HepG2 (cell line): Measurements from ENCODE around the gene PLEKHA6. TPM values are rescaled to one million over a fixed set of nuclear protein-coding genes. Genes with fewer than 3 reads are reported as not detected.

ENCODE experiments used
- ATAC-seq: fragments of 200-7000 bp; cut with Tn5 transposase; 3 replicates; pipeline ENCODE4 v1.9.1; 2020; ENCODE audit warnings: mild to moderate bottlenecking, moderate library complexity
- BruUV-seq: library from RNA; stranded (reverse); fragments of 400-500 nt; replicated peaks from 2 replicates; lab custom pipeline; 2021; lab: Mats Ljungman, UMichigan
- CTCF ChIA-PET: fragments of 300-600 bp; formaldehyde crosslinking; extraction: SDS; loops from one replicate; lab custom pipeline; 2021; ENCODE audit warnings: low total read pairs, inconsistent platforms, low intra/inter-chr PET ratio; lab: Yijun Ruan, JAX
- POLR2A ChIA-PET: fragments of 350-600 bp; sonication (Branson Sonifier 250); formaldehyde crosslinking; loops from one replicate; lab custom pipeline; 2020; ENCODE audit warnings: antibody characterized with exemption, inconsistent platforms; lab: Yijun Ruan, JAX
- DNase-seq: peaks from one replicate; pipeline ENCODE4 v3.0.0-alpha.2; 2015; ENCODE audit warnings: low spot score
- FAIRE-seq: peaks from 3 replicates; lab custom pipeline; 2011; peaks lifted over from hg19 to GRCh38; lab: Jason Lieb, UNC
- H2AFZ ChIP-seq: one replicate; pipeline ENCODE4 v1.6.1; 2011; ENCODE audit warnings: low read length, inconsistent platforms
- H3K27ac ChIP-seq: fragments of 300-600 bp; 3 replicates; pipeline ENCODE4 v1.8.0; 2011; ENCODE audit warnings: mixed run types, mild to moderate bottlenecking, mixed read lengths, low read length, inconsistent platforms; ENCODE audit not compliant: insufficient read depth; ENCODE audit errors: extremely low read length
- H3K27me3 ChIP-seq, 2 experiments: fragments of 200-600 bp in 1 of 2; 2 replicates in 1 of 2; 3 replicates in 1 of 2; pipeline versions ENCODE4 v1.6.0 to v1.8.0; 2011; ENCODE audit warnings: low read length in 2 of 2, mild to moderate bottlenecking in 2 of 2, moderate library complexity in 2 of 2, inconsistent platforms in 1 of 2; ENCODE audit not compliant: insufficient read depth in 2 of 2, control insufficient read depth in 1 of 2
- H3K36me3 ChIP-seq, 2 experiments: fragments of 200-600 bp in 1 of 2; replicated peaks in 1 of 2; 2 replicates in 1 of 2; 3 replicates in 1 of 2; pipeline versions ENCODE4 v1.5.1 to v1.8.0; 2011; ENCODE audit warnings: low read length in 2 of 2, inconsistent platforms in 1 of 2; ENCODE audit not compliant: insufficient read depth in 2 of 2, control insufficient read depth in 1 of 2
- H3K4me1 ChIP-seq: 2 replicates; pipeline ENCODE4 v1.5.1; 2012; ENCODE audit warnings: low read length, inconsistent platforms; ENCODE audit not compliant: insufficient read depth
- H3K4me2 ChIP-seq: 2 replicates; pipeline ENCODE4 v1.6.0; 2011; ENCODE audit warnings: low read depth, low read length, inconsistent platforms
- H3K4me3 ChIP-seq, 3 experiments: fragments of 200-600 bp in 1 of 3; sonication (generic), shearing (Covaris generic) in 1 of 3; replicated peaks in 1 of 3; 2 replicates each; pipeline ENCODE4 v1.5.1; 2011 to 2016; ENCODE audit warnings: low read length in 3 of 3, inconsistent platforms in 2 of 3, low read depth in 2 of 3, mild to moderate bottlenecking in 2 of 3, control low read depth in 1 of 3, mixed read lengths in 1 of 3; ENCODE audit not compliant: insufficient read depth in 1 of 3
- H3K79me2 ChIP-seq: one replicate; pipeline ENCODE4 v1.6.1; 2011; ENCODE audit warnings: low read length, inconsistent platforms; ENCODE audit not compliant: insufficient read depth
- H3K9ac ChIP-seq: 2 replicates; pipeline ENCODE4 v1.6.0; 2011; ENCODE audit warnings: mild to moderate bottlenecking, low read depth, low read length, inconsistent platforms; ENCODE audit not compliant: insufficient read depth
- H3K9me3 ChIP-seq: 2 replicates; pipeline ENCODE4 v1.5.1; 2012; ENCODE audit warnings: mild to moderate bottlenecking, low read length
- H4K20me1 ChIP-seq: 2 replicates; pipeline ENCODE4 v1.6.0; 2011; ENCODE audit warnings: inconsistent platforms, mild to moderate bottlenecking, low read length, moderate library complexity; ENCODE audit not compliant: insufficient read depth
- ARID4A ChIP-seq: sonication (generic); formaldehyde crosslinking; IDR thresholded peaks from 2 replicates; pipeline ENCODE4 v1.5.0; 2020; ENCODE audit warnings: mild to moderate bottlenecking, missing genetic modification reagents, borderline replicate concordance
- EZH2 ChIP-seq: conservative IDR thresholded peaks from 2 replicates; pipeline ENCODE4 v1.6.1; 2012; ENCODE audit warnings: mild to moderate bottlenecking, low read depth, low read length, moderate library complexity
- FOXK1 ChIP-seq: sonication (generic); formaldehyde crosslinking; IDR thresholded peaks from 2 replicates; pipeline ENCODE4 v1.4.0; 2020; ENCODE audit warnings: low read depth, missing genetic modification reagents, borderline replicate concordance
- SKI ChIP-seq: fragments of 450-650 bp; IDR thresholded peaks from one replicate; pipeline ENCODE4 v1.6.1; 2018; ENCODE audit warnings: mild to moderate bottlenecking; ENCODE audit not compliant: partially characterized antibody
- SNRNP70 ChIP-seq: fragments of 200-400 bp; formaldehyde crosslinking; IDR thresholded peaks from 2 replicates; pipeline ENCODE4 v1.6.1; 2017; ENCODE audit warnings: mild to moderate bottlenecking, low read depth, low read length, moderate library complexity
- YEATS4 ChIP-seq: sonication (generic); formaldehyde crosslinking; IDR thresholded peaks from 2 replicates; pipeline ENCODE4 v1.4.0; 2020; ENCODE audit warnings: missing genetic modification reagents, borderline replicate concordance
- ZFP41 ChIP-seq: sonication (generic); formaldehyde crosslinking; IDR thresholded peaks from 2 replicates; pipeline ENCODE4 v1.4.0; 2020; ENCODE audit warnings: mild to moderate bottlenecking, missing genetic modification reagents, borderline replicate concordance
- ZNF264 ChIP-seq: sonication (generic); formaldehyde crosslinking; IDR thresholded peaks from 2 replicates; pipeline ENCODE4 v1.4.0; 2020; ENCODE audit warnings: missing genetic modification reagents
- ZNF33A ChIP-seq: sonication (generic); formaldehyde crosslinking; IDR thresholded peaks from 2 replicates; pipeline ENCODE4 v1.5.1; 2020; ENCODE audit warnings: missing genetic modification reagents, mild to moderate bottlenecking, moderate library complexity, borderline replicate concordance
- ZNF407 ChIP-seq: sonication (generic); formaldehyde crosslinking; IDR thresholded peaks from one replicate; pipeline ENCODE4 v1.5.1; 2020; ENCODE audit warnings: mild to moderate bottlenecking, missing genetic modification reagents; ENCODE audit errors: not compliant biosample characterization
- ZNF546 ChIP-seq: sonication (generic); formaldehyde crosslinking; conservative IDR thresholded peaks from 2 replicates; pipeline ENCODE4 v1.8.1; 2023; ENCODE audit warnings: mild to moderate bottlenecking, missing genetic modification reagents
- ZSCAN30 ChIP-seq: sonication (generic); formaldehyde crosslinking; IDR thresholded peaks from 2 replicates; pipeline ENCODE4 v1.5.0; 2020; ENCODE audit warnings: mild to moderate bottlenecking, missing genetic modification reagents
- WGBS: methylation state at CpG from one replicate; pipeline ENCODE4 v1.1.6; 2017; ENCODE audit warnings: low lambda C conversion rate; 5-methylcytosine and 5-hydroxymethylcytosine counted together
- in situ Hi-C: cut with HindIII; loops from 2 replicates; pipeline ENCODE4 v1.10.0; 2017; ENCODE audit warnings: low pct_unique_long_range_greater_than_20kb; ENCODE audit not compliant: extremely low pct_ligation_motif_present
- intact Hi-C: fragments of 100-400 bp; cut with micrococcal nuclease; formaldehyde crosslinking; loops from one replicate; pipeline ENCODE4 v1.10.0; 2022; ENCODE audit not compliant: unreplicated experiment
- polyA plus RNA-seq, 8 experiments: library from polyadenylated mRNA; depleted of rRNA in 3 of 8; stranded (reverse) in 7 of 8; unstranded in 1 of 8; fragments of >200 nt; fragmentation: Illumina TruSeq in 4 of 8; extraction: Trizol in 4 of 8; gene quantifications; 2 replicates each; pipeline versions ENCODE4 v1.2.1 to v1.2.3, GENCODE V29; 2011 to 2016; ENCODE audit warnings: low read depth in 4 of 8, missing spikeins in 1 of 8, mixed read lengths in 1 of 8; ENCODE audit not compliant: insufficient read depth in 1 of 8
- total RNA-seq, 5 experiments: library from RNA; depleted of rRNA; stranded (reverse); fragments of >200 nt; fragmentation: Illumina TruSeq; extraction: Trizol; gene quantifications; 2 replicates each; pipeline ENCODE4 v1.2.3, GENCODE V29; 2016; ENCODE audit warnings: low read depth in 1 of 5

The PLEKHA6 gene
- total and polyA plus RNA-seq, 2 of the 13 experiments (the other 11 are each of a cell fraction or from before 2014, with no cell fraction given): 5.3 to 11.4 TPM

GRCh38 chr1:204295671-204296070 lies 64.1 kb downstream of the PLEKHA6 start:
- Histone ChIP-seq H3K79me2 (no peaks in the 10 kb centered on the region), H3K4me3 (peak overlapping the region; percentile 38 to 65 (median 46); a peak in 5 of 6 replicates), H3K4me2 (peak overlapping the region; percentile 82), H3K27me3 (no peaks in the 10 kb centered on the region), H4K20me1 (no peaks in the 10 kb centered on the region), H3K36me3 (no peaks in the 10 kb centered on the region), H3K9ac (peak overlapping the region; percentile 34; the same call in 1 of the 2 replicates), H3K4me1 (peaks cover 63% of the 10 kb centered on the region), H3K9me3 (no peaks in the 10 kb centered on the region), H3K27ac (peak overlapping the region; percentile 64), H2AFZ (no peak overlapping the region)
- WGBS: 2% methylated on average over 10 of the region's 10 CpGs
- CTCF ChIA-PET: no interaction called here
- POLR2A ChIA-PET: interaction anchor here (1.0 to 1.6 kb wide), 9 partner anchors 12 to 143 kb away, joined by 3 to 7 read pairs (median 3); partner anchors contain the start of genes ETNK2 and GOLT1A
- no TSS peak for BruUV-seq
- FAIRE-seq (peak; percentile 85), DNase-seq (peak; percentile 68), ATAC-seq (peak; percentile 93)
- in situ Hi-C loops (no loop called here), intact Hi-C loops (no loop called here)
- no peak for TF ChIP-seq YEATS4 (CRISPR knock-in tag)
- no peak for TF ChIP-seq ZNF264 (CRISPR knock-in tag)
- TF ChIP-seq SNRNP70: no peak
- peak; percentile 45; the same call in 1 of the 2 replicates for TF ChIP-seq ARID4A (CRISPR knock-in tag)
- TF ChIP-seq EZH2: no peak
- no peak for TF ChIP-seq ZNF33A
- peak; percentile 28 for TF ChIP-seq SKI
- TF ChIP-seq ZNF407 (CRISPR knock-in tag): no peak
- TF ChIP-seq FOXK1 (CRISPR knock-in tag): no peak
- TF ChIP-seq ZSCAN30 (CRISPR knock-in tag): no peak
- no peak for TF ChIP-seq ZFP41 (CRISPR knock-in tag)
- no peak for TF ChIP-seq ZNF546 (CRISPR knock-in tag)
